K562 (cell line): ENCODE results near the gene MEF2B. TPM values are rescaled to one million over a fixed set of nuclear protein-coding genes. Genes with fewer than 3 reads are reported as not detected.

Source experiments
- DIDO1 ChIP-seq: fragments of 450-650 bp; IDR thresholded peaks from 2 replicates; pipeline ENCODE4 v1.6.1; 2016; ENCODE audit warnings: low read depth, missing biosample characterization, missing genetic modification characterization
- FIP1L1 ChIP-seq: fragments of 200-400 bp; formaldehyde crosslinking; IDR thresholded peaks from 2 replicates; pipeline ENCODE4 v1.6.1; 2018; ENCODE audit warnings: mild to moderate bottlenecking, low read depth, low read length; ENCODE audit not compliant: poor library complexity, severe bottlenecking
- FOXK2 ChIP-seq, 2 experiments: fragments of 450-650 bp; IDR thresholded peaks in 1 of 2; conservative IDR thresholded peaks in 1 of 2; 2 replicates each; pipeline ENCODE4 v1.6.1; 2016; ENCODE audit warnings: low read depth in 2 of 2, mild to moderate bottlenecking in 1 of 2
- HMGN3 ChIP-seq: IDR thresholded peaks from 2 replicates; pipeline ENCODE4 v1.6.1; 2011; ENCODE audit warnings: borderline replicate concordance, low read depth, mild to moderate bottlenecking, mixed read lengths, low read length; ENCODE audit not compliant: insufficient read length; ENCODE audit errors: extremely low read depth
- MED1 ChIP-seq: sonication (generic); formaldehyde crosslinking; IDR thresholded peaks from 2 replicates; pipeline ENCODE4 v1.8.1; 2023; ENCODE audit warnings: missing genetic modification reagents, borderline replicate concordance
- NEUROD1 ChIP-seq: fragments of 150-350 bp; IDR thresholded peaks from 2 replicates; pipeline ENCODE4 v1.6.1; 2014; ENCODE audit warnings: borderline replicate concordance, low read length, low read depth; ENCODE audit not compliant: partially characterized antibody
- POU5F1 ChIP-seq: fragments of 150-350 bp; IDR thresholded peaks from 2 replicates; pipeline ENCODE4 v1.6.1; 2014; ENCODE audit warnings: borderline replicate concordance, low read length, low read depth, mild to moderate bottlenecking; ENCODE audit not compliant: partially characterized antibody
- RUNX1 ChIP-seq: sonication (generic); IDR thresholded peaks from 2 replicates; pipeline ENCODE4 v1.6.1; 2016; ENCODE audit warnings: antibody characterized with exemption, low read depth
- SIRT6 ChIP-seq: IDR thresholded peaks from one replicate; pipeline ENCODE4 v1.6.1; 2012; ENCODE audit warnings: low read depth, mild to moderate bottlenecking, control low read depth, inconsistent platforms, low read length, moderate library complexity
- ZNF165 ChIP-seq: fragments of 250-450 bp; sonication (Bioruptor Pico); IDR thresholded peaks from 2 replicates; pipeline ENCODE4 v1.4.0; 2020; ENCODE audit warnings: borderline replicate concordance
- ZNF707 ChIP-seq: fragments of 250-450 bp; sonication (Bioruptor Pico); conservative IDR thresholded peaks from 2 replicates; pipeline ENCODE4 v1.8.0; 2022; ENCODE audit warnings: inconsistent platforms, mild to moderate bottlenecking, moderate library complexity
- polyA plus RNA-seq, 8 experiments: library from polyadenylated mRNA; depleted of rRNA in 4 of 8; stranded (reverse) in 5 of 8; unstranded in 3 of 8; fragments of >200 nt; fragmentation: Nextera tagmentation in 2 of 8; fragmentation: Illumina TruSeq in 1 of 8; extraction: Ambion mirVana in 2 of 8; extraction: Trizol in 1 of 8; gene quantifications; 2 replicates each; pipeline versions ENCODE4 v1.2.1 to v1.2.3, GENCODE V29; 2011 to 2014; ENCODE audit warnings: inconsistent platforms in 1 of 8, missing spikeins in 1 of 8
- total RNA-seq, 7 experiments: library from RNA; depleted of rRNA in 6 of 7; stranded (reverse); fragments of >200 nt in 6 of 7; fragmentation: Illumina TruSeq in 2 of 7; extraction: Trizol in 2 of 7; gene quantifications; 2 replicates each; pipeline versions ENCODE4 v1.2.1 to v1.2.3, GENCODE V29; 2011 to 2021; ENCODE audit warnings: low replicate concordance in 1 of 7
- TF ChIP-seq, protein P1 (sequence below): fragments of 450-650 bp; IDR thresholded peaks from 2 replicates; pipeline ENCODE4 v1.6.1; 2016
- TF ChIP-seq, protein P2 (sequence below): fragments of 250-450 bp; sonication (Bioruptor Pico); IDR thresholded peaks from 2 replicates; pipeline ENCODE4 v1.5.0; 2021; ENCODE audit warnings: mild to moderate bottlenecking, moderate library complexity
- TF ChIP-seq, protein P3 (sequence below): sonication (generic); formaldehyde crosslinking; IDR thresholded peaks from 2 replicates; pipeline ENCODE4 v1.8.0; 2022; ENCODE audit warnings: missing genetic modification reagents, mild to moderate bottlenecking, borderline replicate concordance

MEF2B gene
- total and polyA plus RNA-seq, 9 of the 15 experiments (the other 6 are each of a cell fraction or from before 2014, with no cell fraction given), result 0.14 to 1.9 (median 0.71) TPM; not detected in 3

DNA sequence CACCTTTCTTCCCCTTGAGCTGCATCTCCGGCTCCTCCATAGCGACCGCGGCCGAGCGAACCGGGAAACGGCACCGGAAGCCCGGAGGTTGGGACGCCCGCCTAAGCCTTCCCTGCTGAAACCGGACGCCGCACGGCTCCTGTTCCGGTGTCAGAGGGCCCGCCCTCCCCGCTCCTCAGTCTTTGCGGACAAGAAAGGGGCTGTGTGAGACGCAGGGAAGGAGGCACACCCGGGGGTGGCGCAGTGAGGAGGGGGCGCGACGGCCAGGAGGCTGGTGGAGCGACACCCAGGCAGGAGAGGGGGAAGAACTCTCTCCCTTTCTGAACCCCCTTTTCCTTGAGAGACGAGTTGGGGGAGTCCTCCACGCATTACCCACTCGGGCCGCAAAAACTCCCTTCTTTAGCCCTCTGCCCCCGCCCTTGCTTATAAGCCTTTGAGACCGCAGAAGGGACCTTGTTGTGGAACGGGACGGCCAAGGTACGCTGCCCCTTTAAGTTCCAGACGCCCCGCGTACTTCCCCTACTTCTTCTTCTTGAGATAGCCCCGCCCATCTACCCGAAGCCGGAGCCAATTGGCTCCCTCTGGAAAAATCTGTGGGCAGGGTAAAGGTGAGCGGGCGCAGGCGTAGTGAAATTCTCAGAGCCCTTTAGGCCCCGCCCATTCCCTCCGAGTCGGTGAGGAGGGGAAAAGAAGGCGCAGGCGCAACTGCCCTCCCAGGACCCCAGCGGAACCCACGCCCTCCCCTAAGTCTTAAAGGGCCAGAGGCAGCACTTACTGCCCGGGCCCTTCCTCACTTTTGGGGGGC, 22.2 kb upstream of the MEF2B start, which contains the start of the genes BORCS8 and RFXANK (continued):
- TF ChIP-seq FOXK2 (conservative IDR thresholded peaks at IDR 0.05 in 1 of 2, IDR thresholded peaks at IDR 0.05 in 1 of 2; ENCODE audit: low read depth in 2 of 2) (peak; percentile 71 to 79; a peak in 3 of 4 replicates), SIRT6 (no peak), MED1 (CRISPR knock-in tag) (no peak), RUNX1 (peak; percentile 73; the same call in 1 of the 2 replicates), ZNF165 (CRISPR knock-in tag) (peak; percentile 36; the same call in 1 of the 2 replicates), NEUROD1 (peak; percentile 88), POU5F1 (peak; percentile 39), HMGN3 (peak; percentile 64), FIP1L1 (peak; percentile 94), DIDO1 (tag) (peak; percentile 87), ZNF707 (CRISPR knock-in tag) (peak; percentile 50; the same call in 1 of the 2 replicates)
- TF ChIP-seq, protein P1, sequence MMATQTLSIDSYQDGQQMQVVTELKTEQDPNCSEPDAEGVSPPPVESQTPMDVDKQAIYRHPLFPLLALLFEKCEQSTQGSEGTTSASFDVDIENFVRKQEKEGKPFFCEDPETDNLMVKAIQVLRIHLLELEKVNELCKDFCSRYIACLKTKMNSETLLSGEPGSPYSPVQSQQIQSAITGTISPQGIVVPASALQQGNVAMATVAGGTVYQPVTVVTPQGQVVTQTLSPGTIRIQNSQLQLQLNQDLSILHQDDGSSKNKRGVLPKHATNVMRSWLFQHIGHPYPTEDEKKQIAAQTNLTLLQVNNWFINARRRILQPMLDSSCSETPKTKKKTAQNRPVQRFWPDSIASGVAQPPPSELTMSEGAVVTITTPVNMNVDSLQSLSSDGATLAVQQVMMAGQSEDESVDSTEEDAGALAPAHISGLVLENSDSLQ, result peak; percentile 27; the same call in 1 of the 2 replicates
- TF ChIP-seq, protein P2, sequence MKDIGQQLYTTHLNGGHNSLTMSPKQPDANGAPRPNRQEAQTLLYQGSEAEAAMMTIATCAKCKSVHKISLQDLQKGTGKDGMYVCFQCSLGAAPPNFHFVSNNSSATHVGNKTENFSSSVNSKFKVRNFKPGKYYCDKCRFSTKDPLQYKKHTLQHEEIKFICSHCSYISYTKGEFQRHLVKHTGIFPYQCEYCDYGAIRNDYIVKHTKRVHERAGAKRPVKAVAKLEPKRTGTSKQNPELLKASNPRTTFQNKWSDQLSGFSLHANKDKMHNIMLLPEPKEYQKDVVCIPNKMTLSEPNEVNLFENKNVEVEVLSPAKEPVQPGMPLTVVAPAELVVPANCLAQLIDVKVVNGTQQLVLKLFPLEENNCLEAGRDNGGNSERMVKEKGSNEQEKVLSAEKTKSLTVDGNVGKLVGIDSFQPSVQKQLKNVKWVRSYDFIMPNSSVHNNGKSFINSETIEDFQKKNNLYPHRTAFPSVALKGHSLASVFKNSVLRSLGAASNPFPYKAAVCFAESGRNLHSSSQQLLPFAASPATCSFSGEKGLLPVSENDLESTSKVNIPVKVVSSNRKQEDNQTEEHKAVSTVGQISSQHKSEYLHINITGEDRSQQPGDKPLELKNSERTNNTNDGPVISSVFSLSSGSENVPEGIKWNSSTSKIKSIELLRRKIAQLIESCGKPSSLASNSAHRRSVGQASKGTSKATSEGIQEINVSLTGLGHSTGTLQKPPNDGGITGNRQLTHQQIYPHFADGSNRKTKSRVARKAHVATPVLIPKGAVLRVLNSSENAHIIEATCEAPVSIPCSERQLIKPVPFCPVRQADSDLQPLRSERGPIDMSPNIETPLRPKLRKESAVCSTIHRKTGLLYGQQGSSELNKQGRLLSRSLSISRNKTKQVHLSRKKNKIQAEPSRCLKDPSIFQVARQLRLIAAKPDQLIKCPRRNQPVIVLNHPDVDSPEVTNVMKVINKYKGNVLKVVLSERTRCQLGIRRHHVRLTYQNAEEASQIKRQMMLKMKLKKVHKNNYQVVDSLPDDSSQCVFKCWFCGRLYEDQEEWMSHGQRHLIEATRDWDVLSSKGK (CRISPR knock-in tag), result no peak
- TF ChIP-seq, protein P3, sequence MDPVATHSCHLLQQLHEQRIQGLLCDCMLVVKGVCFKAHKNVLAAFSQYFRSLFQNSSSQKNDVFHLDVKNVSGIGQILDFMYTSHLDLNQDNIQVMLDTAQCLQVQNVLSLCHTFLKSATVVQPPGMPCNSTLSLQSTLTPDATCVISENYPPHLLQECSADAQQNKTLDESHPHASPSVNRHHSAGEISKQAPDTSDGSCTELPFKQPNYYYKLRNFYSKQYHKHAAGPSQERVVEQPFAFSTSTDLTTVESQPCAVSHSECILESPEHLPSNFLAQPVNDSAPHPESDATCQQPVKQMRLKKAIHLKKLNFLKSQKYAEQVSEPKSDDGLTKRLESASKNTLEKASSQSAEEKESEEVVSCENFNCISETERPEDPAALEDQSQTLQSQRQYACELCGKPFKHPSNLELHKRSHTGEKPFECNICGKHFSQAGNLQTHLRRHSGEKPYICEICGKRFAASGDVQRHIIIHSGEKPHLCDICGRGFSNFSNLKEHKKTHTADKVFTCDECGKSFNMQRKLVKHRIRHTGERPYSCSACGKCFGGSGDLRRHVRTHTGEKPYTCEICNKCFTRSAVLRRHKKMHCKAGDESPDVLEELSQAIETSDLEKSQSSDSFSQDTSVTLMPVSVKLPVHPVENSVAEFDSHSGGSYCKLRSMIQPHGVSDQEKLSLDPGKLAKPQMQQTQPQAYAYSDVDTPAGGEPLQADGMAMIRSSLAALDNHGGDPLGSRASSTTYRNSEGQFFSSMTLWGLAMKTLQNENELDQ (CRISPR knock-in tag), result peak; percentile 32; the same call in 1 of the 2 replicates
